Raji (cell line): ENCODE data around the gene APOA4.
A peak's percentile ranks its signal among the peaks of the same experiment; 100 is the strongest.

Experiments
- POLR2A ChIP-seq: IDR thresholded peaks from 2 replicates; pipeline ENCODE4 v1.6.1; 2011; ENCODE audit warnings: low read depth, low read length, control low read depth; ENCODE audit not compliant: insufficient read depth

APOA4 gene

GRCh38 chr11:116797816-116798215 is 25.3 kb downstream of the APOA4 start:
- TF ChIP-seq POLR2A = no peak

DNA sequence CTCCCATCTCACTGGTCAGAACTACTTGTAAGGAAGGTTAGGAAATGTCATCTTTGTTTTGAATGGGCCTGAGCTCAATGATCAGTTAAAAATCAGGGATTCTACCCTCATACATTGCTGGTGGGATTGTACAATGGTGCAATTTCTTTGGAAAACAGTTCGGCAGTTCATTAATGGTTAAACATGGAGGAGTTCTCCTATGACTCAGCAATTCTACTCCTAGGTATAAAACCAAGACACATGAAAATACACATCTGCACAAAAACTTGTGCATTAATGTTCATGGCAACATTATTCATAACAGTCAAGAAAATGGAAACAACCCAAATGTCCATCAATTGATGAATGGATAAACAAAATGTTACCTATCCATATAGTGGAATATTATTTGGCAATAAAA is 26.6 kb downstream of the APOA4 start:
- no peak for TF ChIP-seq POLR2A

- TF ChIP-seq POLR2A = no peak
These were observed 28.3 kb downstream of the APOA4 start for GRCh38 chr11:116794851-116795250.

- TF ChIP-seq POLR2A = no peak
These were observed 29.4 kb downstream of the APOA4 start for GRCh38 chr11:116793772-116794097.

- TF ChIP-seq POLR2A = no peak
These were observed 30.0 kb downstream of the APOA4 start for GRCh38 chr11:116792869-116793771.

- no peak for TF ChIP-seq POLR2A
These were observed 30.8 kb downstream of the APOA4 start for GRCh38 chr11:116792144-116792868.

DNA sequence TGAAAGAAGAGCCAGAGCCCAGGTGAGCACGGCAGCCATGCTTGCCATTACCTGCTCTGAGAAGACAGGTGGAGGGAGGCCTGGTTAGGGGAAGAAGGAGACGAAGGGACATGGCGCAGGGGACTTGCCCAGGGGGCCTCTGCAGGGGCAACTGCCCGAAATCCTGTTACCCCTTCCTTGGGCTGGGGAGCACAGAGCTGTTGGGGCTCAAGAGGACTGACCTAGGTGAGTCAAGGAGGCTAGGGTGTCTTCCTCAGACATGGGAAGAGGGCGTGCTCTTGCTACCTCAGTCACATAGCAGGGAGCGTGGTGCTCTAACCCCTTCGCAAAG is 31.3 kb downstream of the APOA4 start, which contains the start of gene APOA5:
TSS of gene APOA5 (minus strand) at position 67 of the 331 bp plus-strand sequence. CDS start at position 48, 19 bp downstream.
- no peak for TF ChIP-seq POLR2A

DNA sequence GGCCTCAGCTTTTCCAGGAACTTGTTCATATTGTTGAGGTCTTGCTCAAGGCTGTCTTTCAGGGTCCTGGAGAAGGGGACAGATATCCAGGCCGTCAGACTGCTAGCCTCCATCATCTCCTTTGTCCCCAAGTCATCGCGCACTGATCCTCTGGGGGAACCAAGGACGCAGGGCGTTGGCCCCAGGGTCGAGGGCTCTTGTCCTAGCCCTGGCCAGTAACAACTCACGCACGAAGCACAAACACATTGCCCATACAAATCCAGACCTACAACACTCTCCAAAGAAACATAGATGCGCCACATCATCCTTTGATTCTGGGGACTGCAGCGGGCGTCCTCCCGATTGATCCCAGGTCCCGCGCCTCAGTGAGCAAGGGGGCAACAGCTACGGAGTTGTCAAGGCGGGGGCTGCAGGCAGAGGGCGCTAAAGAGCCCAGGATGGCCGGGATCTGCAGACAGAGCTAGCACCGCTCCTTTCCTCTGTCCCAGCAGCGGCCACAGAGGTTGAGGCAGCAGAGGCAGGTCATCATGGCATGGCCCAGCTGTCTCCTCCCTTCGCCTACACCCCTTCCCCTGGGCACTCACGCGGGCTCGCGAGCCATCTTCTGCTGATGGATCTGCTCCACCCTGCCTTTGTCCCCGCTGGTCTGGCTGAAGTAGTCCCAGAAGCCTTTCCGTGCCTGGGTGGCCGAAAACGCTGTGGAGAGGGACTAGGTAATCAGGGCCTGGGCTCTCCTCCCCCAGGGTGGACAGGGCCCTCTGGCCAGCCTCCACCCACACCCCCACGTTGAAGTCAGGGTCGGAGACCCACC is 31.9 kb downstream of the APOA4 start:
- TF ChIP-seq POLR2A = no peak

DNA sequence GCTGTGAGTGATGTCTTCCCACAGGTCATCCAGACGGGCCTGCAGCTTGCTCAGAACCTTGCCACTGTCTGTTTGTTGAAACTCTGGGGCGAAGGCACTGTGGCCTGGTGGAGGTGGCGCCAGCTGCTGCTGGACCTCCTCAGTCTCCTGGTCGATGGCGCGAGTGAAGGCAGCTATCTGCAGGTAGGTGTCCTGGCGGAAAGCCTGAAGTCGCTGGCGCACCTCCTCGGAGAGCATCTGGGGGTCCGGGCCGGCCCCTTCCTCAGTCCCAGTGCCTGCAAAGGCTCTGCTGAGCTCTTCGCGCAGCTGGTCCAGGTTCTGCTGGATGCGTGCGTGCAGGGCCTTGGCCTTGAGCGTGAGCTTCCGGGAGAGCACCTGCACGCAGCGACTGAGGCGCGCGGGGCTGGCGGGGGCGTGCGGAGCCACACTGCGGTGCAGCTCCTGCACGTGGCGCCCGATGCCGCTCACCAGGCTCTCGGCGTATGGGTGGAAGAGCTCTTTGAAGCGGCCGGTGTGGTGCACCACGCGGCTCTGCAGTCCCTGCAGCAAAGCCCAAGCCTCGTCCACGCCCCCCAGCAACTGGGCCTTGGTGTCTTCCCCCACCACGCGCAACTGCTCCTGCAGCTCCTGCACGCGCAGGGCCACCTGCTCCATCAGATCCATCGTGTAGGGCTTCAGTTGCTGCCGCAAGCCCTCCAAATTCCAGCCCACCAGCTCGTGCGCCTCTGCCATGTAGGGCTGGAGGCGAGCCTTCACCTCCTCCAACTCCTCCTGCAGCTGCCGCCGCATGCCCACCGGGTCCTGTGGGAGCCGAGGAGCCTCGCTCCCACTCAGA is 32.7 kb downstream of the APOA4 start:
- no peak for TF ChIP-seq POLR2A

GRCh38 chr11:116788975-116789374 is 34.1 kb downstream of the APOA4 start:
- TF ChIP-seq POLR2A = no peak

- no peak for TF ChIP-seq POLR2A
These were observed 34.6 kb downstream of the APOA4 start for GRCh38 chr11:116788534-116788933.

GRCh38 chr11:116787786-116788486 is 35.2 kb downstream of the APOA4 start, which contains the start of gene ZPR1:
Gene ZPR1, minus strand, starts transcription at chr11:116788023. Its CDS starts 33 bp downstream, at chr11:116787990.
- peak; percentile 84 for TF ChIP-seq POLR2A

DNA sequence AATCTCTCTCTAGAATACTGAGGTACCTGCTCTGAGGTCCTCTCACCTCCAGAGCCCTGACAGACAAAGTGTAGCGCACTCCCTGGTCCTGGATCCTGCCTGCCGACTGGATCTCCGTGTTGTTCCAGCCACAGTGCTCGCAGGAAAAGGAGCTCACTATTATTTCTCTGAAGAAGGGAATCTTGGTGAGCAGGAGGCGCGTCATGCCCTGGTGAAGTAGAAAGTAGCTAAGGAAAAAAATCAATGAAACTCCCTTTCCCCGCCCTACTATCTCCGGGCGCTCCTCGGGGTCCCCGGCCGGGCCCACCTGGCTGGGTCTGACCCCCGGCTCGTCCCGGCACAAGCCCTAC is 35.7 kb downstream of the APOA4 start:
- TF ChIP-seq POLR2A = no peak

- TF ChIP-seq POLR2A = no peak
These were observed 36.1 kb downstream of the APOA4 start for GRCh38 chr11:116786966-116787365.
